DOHH2 (cell line): ENCODE data around the gene ERP29.

ENCODE experiments used
- EZH2phosphoT487 ChIP-seq: fragments of 200-600 bp; sonication (generic); IDR thresholded peaks from 2 replicates; pipeline ENCODE4 v1.6.1; 2017; ENCODE audit warnings: borderline replicate concordance, mild to moderate bottlenecking, antibody characterized with exemption, low read length, moderate library complexity, mixed read lengths
- TF ChIP-seq, protein P1 (sequence below): fragments of 200-600 bp; sonication (generic); IDR thresholded peaks from one replicate; pipeline ENCODE4 v1.5.1; 2014; ENCODE audit warnings: antibody characterized with exemption, mild to moderate bottlenecking, low read depth, low read length; ENCODE audit not compliant: poor library complexity, severe bottlenecking

DNA sequence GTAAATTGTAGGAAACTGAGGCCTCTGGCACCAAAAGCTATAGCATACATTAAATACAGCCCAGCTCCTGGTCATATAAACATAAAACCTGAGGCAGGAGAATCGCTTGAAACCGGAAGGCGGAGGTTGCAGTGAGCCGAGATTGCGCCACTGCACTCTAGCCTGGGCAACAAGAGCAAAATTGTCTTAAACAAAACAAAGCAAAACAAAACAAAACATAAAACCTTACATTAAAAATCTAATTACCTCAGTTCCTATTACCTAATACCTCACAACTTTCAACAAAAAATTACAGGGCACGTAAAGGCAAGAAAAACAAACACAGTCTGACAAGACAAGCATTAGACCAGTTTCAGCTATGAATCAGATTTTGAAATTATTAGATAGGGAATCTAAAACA lies 36.9 kb upstream of the ERP29 start:
- TF ChIP-seq, protein P1, sequence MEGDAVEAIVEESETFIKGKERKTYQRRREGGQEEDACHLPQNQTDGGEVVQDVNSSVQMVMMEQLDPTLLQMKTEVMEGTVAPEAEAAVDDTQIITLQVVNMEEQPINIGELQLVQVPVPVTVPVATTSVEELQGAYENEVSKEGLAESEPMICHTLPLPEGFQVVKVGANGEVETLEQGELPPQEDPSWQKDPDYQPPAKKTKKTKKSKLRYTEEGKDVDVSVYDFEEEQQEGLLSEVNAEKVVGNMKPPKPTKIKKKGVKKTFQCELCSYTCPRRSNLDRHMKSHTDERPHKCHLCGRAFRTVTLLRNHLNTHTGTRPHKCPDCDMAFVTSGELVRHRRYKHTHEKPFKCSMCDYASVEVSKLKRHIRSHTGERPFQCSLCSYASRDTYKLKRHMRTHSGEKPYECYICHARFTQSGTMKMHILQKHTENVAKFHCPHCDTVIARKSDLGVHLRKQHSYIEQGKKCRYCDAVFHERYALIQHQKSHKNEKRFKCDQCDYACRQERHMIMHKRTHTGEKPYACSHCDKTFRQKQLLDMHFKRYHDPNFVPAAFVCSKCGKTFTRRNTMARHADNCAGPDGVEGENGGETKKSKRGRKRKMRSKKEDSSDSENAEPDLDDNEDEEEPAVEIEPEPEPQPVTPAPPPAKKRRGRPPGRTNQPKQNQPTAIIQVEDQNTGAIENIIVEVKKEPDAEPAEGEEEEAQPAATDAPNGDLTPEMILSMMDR, result no peak
- TF ChIP-seq EZH2phosphoT487, result no peak
